ENCODE results near the gene RIMS3. TPM values are rescaled to one million over a fixed set of nuclear protein-coding genes. Genes with fewer than 3 reads are reported as not detected.

RIMS3 gene
- total RNA-seq, 6 donors from 2014 or later = 2.7 to 9.9 (median 3.5) TPM

DNA sequence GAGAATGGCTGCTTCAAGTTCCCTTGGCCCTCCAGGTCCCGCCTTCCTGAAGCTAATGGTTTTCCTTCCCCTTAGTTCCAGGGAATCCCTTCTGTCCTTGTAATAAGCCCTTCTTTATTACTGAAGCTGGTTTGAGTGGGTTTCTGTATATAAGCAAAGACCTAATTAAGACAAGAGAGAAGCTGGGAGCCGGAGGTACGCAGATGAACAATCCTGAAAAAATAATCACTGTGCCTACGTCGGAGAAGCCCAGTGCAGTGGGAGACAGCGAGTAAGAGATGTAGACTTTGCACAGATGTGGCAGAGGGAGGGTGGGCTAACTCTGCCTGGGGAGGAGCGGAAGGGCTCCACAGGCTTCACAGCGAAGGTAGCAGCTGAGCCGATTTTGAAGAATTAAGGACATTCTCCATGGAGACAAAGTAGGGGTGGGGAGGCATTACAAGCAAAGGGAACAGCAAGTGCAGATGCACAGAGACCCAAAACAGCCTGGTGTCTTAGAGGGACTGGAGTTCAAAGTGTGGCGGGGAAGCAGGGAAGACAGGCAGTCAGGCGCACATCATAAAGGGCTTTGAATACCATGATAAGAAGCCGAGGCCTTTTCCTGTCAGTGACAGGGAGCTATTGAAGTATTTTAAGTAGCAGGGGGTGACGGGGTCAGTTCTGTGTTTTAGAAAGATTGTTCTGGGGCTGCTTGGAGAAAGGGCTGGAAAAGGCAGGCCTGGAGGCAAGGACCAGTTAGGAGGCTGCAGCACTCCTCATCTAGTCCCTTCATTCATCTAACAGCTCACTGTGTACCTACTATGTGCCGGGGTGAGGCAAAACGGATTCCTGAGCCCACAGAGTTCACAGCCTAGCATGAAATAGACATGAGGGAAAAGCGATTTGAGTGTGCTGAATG lies 6.5 kb downstream of the RIMS3 start:
- H3K9me3 ChIP-seq = no peaks in the 10 kb centered on the region
- TF ChIP-seq POLR2AphosphoS5 (IDR thresholded peaks at IDR 0.05) (no peak), CTCF (IDR thresholded peaks at IDR 0.05) (no peak), EP300 (IDR thresholded peaks at IDR 0.05) (no peak), POLR2A (IDR thresholded peaks at IDR 0.05) (no peak)
- no peak for DNase-seq
- H3K4me3 ChIP-seq = no peak overlapping the region
- H3K27me3 ChIP-seq = no peaks in the 10 kb centered on the region
- ATAC-seq (ENCODE audit: low FRiP score in 2 of 2) = no peak
- H3K36me3 ChIP-seq = no peaks in the 10 kb centered on the region
- WGBS, 2 donors = 70 to 78% methylated on average over 16 of the region's 16 CpGs
- H3K27ac ChIP-seq = peak overlapping the region in 2 of 4 donors; percentile 4 to 39
- H3K4me1 ChIP-seq = peaks cover 0 to 7% (median under 1%) of the 10 kb centered on the region in 4 donors

DNA sequence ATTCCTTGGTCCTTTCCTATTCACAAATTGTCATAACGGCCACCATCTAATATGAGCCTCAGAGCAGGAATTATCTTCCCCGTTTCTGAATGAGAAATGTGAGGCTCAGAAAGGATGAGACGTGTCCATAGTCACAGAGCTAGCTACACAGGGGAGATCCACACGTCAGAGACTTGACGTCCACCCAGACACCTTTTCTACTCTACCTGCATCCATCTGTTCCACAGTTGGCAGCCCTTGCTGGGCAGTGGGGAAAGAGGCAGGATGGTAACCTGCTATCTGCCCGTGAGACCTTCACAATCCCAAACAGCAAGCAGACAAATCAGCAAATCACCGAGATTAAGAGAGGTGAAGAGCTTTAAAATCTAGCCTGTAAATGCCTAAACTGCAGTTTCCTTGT lies 8.4 kb downstream of the RIMS3 start:
- WGBS, 2 donors = 91 to 94% methylated on average over 7 of the region's 7 CpGs
- H3K4me1 ChIP-seq = peaks cover 0 to 3% (median 0%) of the 10 kb centered on the region in 4 donors
- no peak overlapping the region for H3K27ac ChIP-seq
- TF ChIP-seq POLR2A (IDR thresholded peaks at IDR 0.05) (no peak), POLR2AphosphoS5 (IDR thresholded peaks at IDR 0.05) (no peak), EP300 (IDR thresholded peaks at IDR 0.05) (no peak), CTCF (IDR thresholded peaks at IDR 0.05) (no peak)
- no peaks in the 10 kb centered on the region for H3K9me3 ChIP-seq
- ATAC-seq (ENCODE audit: low FRiP score in 2 of 2) (no peak), DNase-seq (no peak)
- no peaks in the 10 kb centered on the region for H3K27me3 ChIP-seq
- no peak overlapping the region for H3K4me3 ChIP-seq
- no peaks in the 10 kb centered on the region for H3K36me3 ChIP-seq

DNA sequence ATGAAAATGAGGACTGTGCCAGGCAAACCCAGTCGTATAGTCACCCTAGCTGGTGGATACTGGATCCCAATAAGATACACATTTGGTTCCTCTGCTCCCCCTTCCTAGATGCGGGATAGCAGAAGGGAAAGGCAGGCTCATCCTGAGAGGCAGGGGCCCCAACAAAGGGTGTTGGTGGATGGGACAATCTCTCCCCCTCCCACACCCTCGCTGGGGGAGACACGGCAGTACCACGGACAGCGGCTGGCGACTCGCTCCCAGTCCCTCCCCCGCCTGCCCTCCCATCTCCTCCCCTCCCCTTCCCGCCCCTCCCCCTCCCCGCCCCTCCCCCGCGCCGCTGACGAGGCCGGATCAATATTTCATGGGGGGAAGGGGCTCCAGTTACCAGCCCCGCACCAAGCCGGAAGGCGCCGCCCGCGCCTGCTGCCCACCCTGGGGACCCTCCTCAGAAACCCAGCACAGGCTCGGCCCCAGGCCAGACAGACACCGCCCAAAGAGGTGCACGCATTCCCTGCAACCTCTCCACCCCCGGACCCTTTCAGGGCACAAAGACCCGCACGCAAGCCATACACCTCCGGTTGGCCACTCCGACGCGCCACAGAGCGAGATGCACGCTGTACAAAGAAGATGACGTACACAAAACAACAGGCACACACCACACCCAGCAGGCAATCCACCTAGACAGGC lies 11.5 kb downstream of the RIMS3 start:
- DNase-seq (peak in 1 of 2 donors; percentile 62), ATAC-seq (ENCODE audit: low FRiP score in 2 of 2) (no peak)
- Histone ChIP-seq H3K27ac (no peak overlapping the region), H3K4me1 (peaks cover 6 to 9% (median 9%) of the 10 kb centered on the region in 4 donors), H3K4me3 (no peak overlapping the region), H3K36me3 (no peaks in the 10 kb centered on the region), H3K27me3 (no peaks in the 10 kb centered on the region), H3K9me3 (no peaks in the 10 kb centered on the region)
- WGBS, 2 donors = 43 to 62% methylated on average over 2 to 14 of the region's 35 CpGs
- TF ChIP-seq CTCF (IDR thresholded peaks at IDR 0.05) = no peak
- TF ChIP-seq POLR2AphosphoS5 (IDR thresholded peaks at IDR 0.05) = no peak
- no peak for TF ChIP-seq POLR2A (IDR thresholded peaks at IDR 0.05)
- no peak for TF ChIP-seq EP300 (IDR thresholded peaks at IDR 0.05)

DNA sequence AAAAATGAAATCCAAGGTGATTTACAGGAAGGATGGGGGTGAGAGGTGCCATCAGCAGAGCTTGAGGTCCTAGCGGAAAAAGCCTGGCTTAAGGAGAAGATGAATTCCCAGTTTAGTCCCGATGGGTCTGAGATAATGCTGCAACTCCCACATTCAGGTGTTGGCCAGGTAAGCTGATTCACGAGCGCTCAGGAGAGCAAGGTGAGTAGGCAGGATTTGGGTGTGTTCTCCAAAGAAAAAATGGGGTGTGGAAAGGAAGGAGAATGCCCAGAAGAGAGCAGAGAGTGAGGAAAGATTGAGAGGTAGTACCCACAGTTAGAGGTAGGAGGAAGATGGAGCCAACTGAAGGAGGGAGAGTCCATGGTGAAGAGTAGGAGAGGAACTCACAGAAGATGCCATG lies 12.5 kb downstream of the RIMS3 start:
- WGBS, 2 donors = 88 to 93% methylated on average over 4 of the region's 4 CpGs
- DNase-seq (no peak), ATAC-seq (ENCODE audit: low FRiP score in 2 of 2) (no peak)
- H3K27ac ChIP-seq = no peak overlapping the region
- H3K9me3 ChIP-seq = no peaks in the 10 kb centered on the region
- H3K4me1 ChIP-seq = peaks cover 6 to 9% (median 9%) of the 10 kb centered on the region in 4 donors
- no peaks in the 10 kb centered on the region for H3K36me3 ChIP-seq
- no peaks in the 10 kb centered on the region for H3K27me3 ChIP-seq
- no peak overlapping the region for H3K4me3 ChIP-seq
- TF ChIP-seq CTCF (IDR thresholded peaks at IDR 0.05) (no peak), POLR2A (IDR thresholded peaks at IDR 0.05) (no peak), POLR2AphosphoS5 (IDR thresholded peaks at IDR 0.05) (no peak), EP300 (IDR thresholded peaks at IDR 0.05) (no peak)
